ENCODE data around the gene MVP. TPM values are rescaled to one million over a fixed set of nuclear protein-coding genes. Genes with fewer than 3 reads are reported as not detected.
A peak's percentile ranks its signal among the peaks of the same experiment; 100 is the strongest.

The MVP gene
- total RNA-seq, 1 experiment from 2014 or later = 75.1 TPM

DNA sequence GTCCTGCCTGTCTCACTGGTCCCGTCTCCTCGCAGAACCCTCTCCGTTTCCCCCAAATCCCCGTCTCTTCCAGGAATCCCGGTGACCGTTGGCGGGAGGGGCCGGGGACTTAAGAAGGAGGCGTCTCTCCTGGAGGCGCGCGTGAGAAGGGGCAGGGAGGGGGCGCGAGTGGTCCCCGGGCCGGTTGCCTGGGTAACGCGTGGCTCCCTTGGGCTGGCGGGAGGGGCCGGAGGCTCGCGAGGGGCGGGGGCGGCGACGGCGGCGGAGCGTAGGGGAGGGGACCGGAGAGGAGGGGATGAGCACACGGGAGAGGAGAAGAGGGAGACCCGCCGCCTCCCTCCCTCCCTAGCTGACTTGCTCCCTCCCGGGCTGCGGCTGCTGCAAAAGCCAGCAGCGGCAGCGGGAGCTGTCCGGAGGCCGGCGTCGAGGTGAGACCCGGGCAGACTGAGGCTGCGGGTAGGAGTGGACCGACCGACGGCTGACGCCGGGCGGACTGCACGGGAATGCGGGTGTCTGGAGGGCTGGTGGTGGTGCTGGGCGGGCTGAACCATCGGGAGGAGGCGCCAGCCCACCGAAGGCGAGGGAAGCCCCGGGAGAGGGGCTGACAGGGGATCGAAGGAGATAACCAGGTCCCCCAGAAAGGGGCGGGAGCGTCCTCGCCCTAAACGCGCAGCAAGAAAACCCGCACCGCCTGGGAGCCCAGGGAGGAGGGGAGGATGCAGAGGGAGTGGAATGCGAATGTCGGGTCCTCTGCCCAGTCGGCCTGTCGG lies 8.2 kb upstream of the MVP start, which contains the start of gene PRRT2:
Gene PRRT2 (plus strand): TSS at position 298 of the 770 bp plus-strand sequence. CDS start 862 bp downstream, outside the sequence.
- Histone ChIP-seq H3K4me3 (replicated peaks in 1 of 2; ENCODE audit: low read depth in 1 of 2, low read length in 2 of 2) (peak within 1 kb of the TSS; percentile 36 to 66), H3K9me3 (ENCODE audit: control insufficient read depth in 1 of 2, insufficient read depth in 1 of 2, low read depth in 1 of 2, low read length in 2 of 2) (no peaks in the 10 kb centered on the region), H3K27ac (ENCODE audit: low read depth, low read length) (peak within 1 kb of the TSS; percentile 90), H3K9me2 (ENCODE audit: insufficient read depth) (no peaks in the 10 kb centered on the region), H3K9ac (ENCODE audit: low read length) (peak within 1 kb of the TSS; percentile 95), H3K4me2 (ENCODE audit: low read length) (peak within 1 kb of the TSS; percentile 99), H3K36me3 (ENCODE audit: control insufficient read depth in 1 of 2, insufficient read depth in 2 of 2, low read length in 2 of 2) (peaks cover 6 to 17% of the 10 kb centered on the region in 2 experiments; a peak in 3 of 4 replicates), H2AFZ (ENCODE audit: low read depth, low read length, poor library complexity, severe bottlenecking) (no peak within 1 kb of the TSS), H3K27me3 (ENCODE audit: insufficient read depth, low read length) (no peaks in the 10 kb centered on the region), H3K4me1 (ENCODE audit: control insufficient read depth in 1 of 2, insufficient read depth in 2 of 2, low read length in 2 of 2) (peaks cover 33 to 75% of the 10 kb centered on the region in 2 experiments), H3K79me2 (ENCODE audit: insufficient read depth, low read length) (peaks cover 39% of the 10 kb centered on the region), H4K20me1 (ENCODE audit: insufficient read depth) (no peaks in the 10 kb centered on the region)
- CTCF ChIA-PET = interaction anchor here (1.4 kb wide), 1 partner anchor 36 kb away, joined by 3 read pairs; no protein-coding TSS in a partner anchor
- RAD21 ChIA-PET (ENCODE audit: low non-redundant PET in 1 of 2, low total read pairs in 2 of 2, uncharacterized antibody in 2 of 2, unreplicated experiment in 2 of 2) = no interaction called here
- peak; percentile 2; the same call in 1 of the 2 replicates for ATAC-seq
- POLR2A ChIA-PET = interaction anchor here (0.8 to 1.4 kb wide), 3 partner anchors 16 to 209 kb away, joined by 3 read pairs; partner anchors contain the start of gene KIF22
- no TSS peak for BruUV-seq (replicated peaks)
- intact Hi-C loops (cut with micrococcal nuclease) = no loop called here
- DNase-seq (ENCODE audit: low read depth, low spot score) = no peak
- TF ChIP-seq FOSL1 (IDR thresholded peaks at IDR 0.05; ENCODE audit: low read depth) = no peak
- no peak for TF ChIP-seq EGR1 (IDR thresholded peaks at IDR 0.05; ENCODE audit: low read depth)

GRCh38 chr16:29812754-29813643 lies 7.3 kb upstream of the MVP start:
- H3K27me3 ChIP-seq (ENCODE audit: insufficient read depth, low read length) = no peaks in the 10 kb centered on the region
- ATAC-seq (no peak), DNase-seq (ENCODE audit: low read depth, low spot score) (no peak)
- H3K4me2 ChIP-seq (ENCODE audit: low read length) = peak overlapping the region; percentile 99
- H3K36me3 ChIP-seq (ENCODE audit: control insufficient read depth in 1 of 2, insufficient read depth in 2 of 2, low read length in 2 of 2) = peaks cover 6 to 20% of the 10 kb centered on the region in 2 experiments; a peak in 3 of 4 replicates
- intact Hi-C loops (cut with micrococcal nuclease) = no loop called here
- no TSS peak for BruUV-seq (replicated peaks)
- no peaks in the 10 kb centered on the region for H3K9me3 ChIP-seq (ENCODE audit: control insufficient read depth in 1 of 2, insufficient read depth in 1 of 2, low read depth in 1 of 2, low read length in 2 of 2)
- CTCF ChIA-PET = interaction anchor here (0.6 to 1.4 kb wide), 2 partner anchors 35 to 1203 kb away, joined by 3 to 4 read pairs; no protein-coding TSS in a partner anchor
- peaks cover 38 to 78% of the 10 kb centered on the region in 2 experiments for H3K4me1 ChIP-seq (ENCODE audit: control insufficient read depth in 1 of 2, insufficient read depth in 2 of 2, low read length in 2 of 2)
- POLR2A ChIA-PET = no interaction called here
- no peaks in the 10 kb centered on the region for H3K9me2 ChIP-seq (ENCODE audit: insufficient read depth)
- H3K27ac ChIP-seq (ENCODE audit: low read depth, low read length) = peak overlapping the region; percentile 90; the same call in 1 of the 2 replicates
- H4K20me1 ChIP-seq (ENCODE audit: insufficient read depth) = no peaks in the 10 kb centered on the region
- H3K4me3 ChIP-seq (replicated peaks in 1 of 2; ENCODE audit: low read depth in 1 of 2, low read length in 2 of 2) = peak overlapping the region; percentile 36 to 66
- peaks cover 40% of the 10 kb centered on the region for H3K79me2 ChIP-seq (ENCODE audit: insufficient read depth, low read length)
- no peak overlapping the region for H2AFZ ChIP-seq (ENCODE audit: low read depth, low read length, poor library complexity, severe bottlenecking)
- RAD21 ChIA-PET (ENCODE audit: low non-redundant PET in 1 of 2, low total read pairs in 2 of 2, uncharacterized antibody in 2 of 2, unreplicated experiment in 2 of 2) = no interaction called here
- TF ChIP-seq FOSL1 (IDR thresholded peaks at IDR 0.05; ENCODE audit: low read depth) (no peak), EZH2phosphoT487 (IDR thresholded peaks at IDR 0.05; ENCODE audit: borderline replicate concordance) (no peak), YY1 (IDR thresholded peaks at IDR 0.05; ENCODE audit: extremely low read depth, insufficient replicate concordance, low read depth, low read length) (no peak), EGR1 (IDR thresholded peaks at IDR 0.05; ENCODE audit: low read depth) (no peak), CEBPB (IDR thresholded peaks at IDR 0.05; ENCODE audit: low read depth) (no peak), EZH2 (IDR thresholded peaks at IDR 0.05) (no peak), SRF (IDR thresholded peaks at IDR 0.05; ENCODE audit: low read depth) (no peak), MAX (IDR thresholded peaks at IDR 0.05) (no peak), SP1 (IDR thresholded peaks at IDR 0.05; ENCODE audit: low read depth) (no peak)
- TF ChIP-seq, protein P1, sequence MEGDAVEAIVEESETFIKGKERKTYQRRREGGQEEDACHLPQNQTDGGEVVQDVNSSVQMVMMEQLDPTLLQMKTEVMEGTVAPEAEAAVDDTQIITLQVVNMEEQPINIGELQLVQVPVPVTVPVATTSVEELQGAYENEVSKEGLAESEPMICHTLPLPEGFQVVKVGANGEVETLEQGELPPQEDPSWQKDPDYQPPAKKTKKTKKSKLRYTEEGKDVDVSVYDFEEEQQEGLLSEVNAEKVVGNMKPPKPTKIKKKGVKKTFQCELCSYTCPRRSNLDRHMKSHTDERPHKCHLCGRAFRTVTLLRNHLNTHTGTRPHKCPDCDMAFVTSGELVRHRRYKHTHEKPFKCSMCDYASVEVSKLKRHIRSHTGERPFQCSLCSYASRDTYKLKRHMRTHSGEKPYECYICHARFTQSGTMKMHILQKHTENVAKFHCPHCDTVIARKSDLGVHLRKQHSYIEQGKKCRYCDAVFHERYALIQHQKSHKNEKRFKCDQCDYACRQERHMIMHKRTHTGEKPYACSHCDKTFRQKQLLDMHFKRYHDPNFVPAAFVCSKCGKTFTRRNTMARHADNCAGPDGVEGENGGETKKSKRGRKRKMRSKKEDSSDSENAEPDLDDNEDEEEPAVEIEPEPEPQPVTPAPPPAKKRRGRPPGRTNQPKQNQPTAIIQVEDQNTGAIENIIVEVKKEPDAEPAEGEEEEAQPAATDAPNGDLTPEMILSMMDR (IDR thresholded peaks at IDR 0.05 in 2 of 3, conservative IDR thresholded peaks at IDR 0.05 in 1 of 3; ENCODE audit: borderline replicate concordance in 1 of 3, insufficient read depth in 1 of 3, low read depth in 2 of 3, low read length in 2 of 3) = no peak
- H3K9ac ChIP-seq (ENCODE audit: low read length) = peak overlapping the region; percentile 95

All from HCT116 (cell line).